ENCODE measurements around the gene CEP112.

The CEP112 gene

DNA sequence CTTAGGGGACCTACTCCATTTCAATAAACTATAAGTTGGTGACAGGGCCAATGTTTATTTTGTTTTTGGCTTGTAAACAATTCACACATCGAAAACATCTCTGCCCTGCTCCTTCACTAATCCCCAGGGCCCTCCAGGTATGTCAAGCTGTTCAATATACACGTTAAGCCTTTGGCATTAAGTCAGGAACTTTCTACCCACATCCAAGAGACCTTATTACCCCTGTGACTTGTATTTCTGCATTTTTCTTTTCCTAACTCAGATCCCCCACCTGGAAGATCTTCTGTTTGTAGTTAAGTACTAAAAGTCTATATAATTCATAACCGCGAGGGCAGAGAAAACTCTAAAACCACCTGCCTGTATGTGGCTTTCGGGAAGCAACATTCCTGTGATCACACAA lies 523.7 kb downstream of the CEP112 start:
- no peak for DNase-seq

DNA sequence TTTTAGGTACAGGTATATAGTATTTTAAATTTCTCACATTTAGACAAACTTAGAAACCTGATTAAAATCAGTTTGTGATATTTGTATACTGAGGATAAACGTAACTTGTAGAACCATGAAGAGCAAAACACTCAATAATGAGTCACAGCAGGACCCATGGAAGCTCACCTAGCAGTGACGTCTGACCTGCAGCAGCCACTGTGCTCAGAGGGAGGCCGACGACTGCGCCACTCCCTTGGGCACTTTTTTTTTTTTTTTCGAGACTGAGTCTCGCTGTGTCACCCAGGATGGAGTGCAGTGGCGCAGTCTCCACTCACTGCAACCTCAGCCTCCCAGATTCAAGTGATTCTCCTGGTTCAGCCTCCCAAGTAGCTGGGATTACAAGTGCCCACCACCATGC lies 524.3 kb downstream of the CEP112 start:
- no peak for DNase-seq

GRCh38 chr17:65666876-65667321 lies 525.0 kb downstream of the CEP112 start:
- no peak for DNase-seq

GRCh38 chr17:65665966-65666365 lies 526.0 kb downstream of the CEP112 start:
- no peak for DNase-seq

- no peak for DNase-seq
Measured at GRCh38 chr17:65664696-65665095, 527.2 kb downstream of the CEP112 start.

GRCh38 chr17:65664266-65664665 lies 527.7 kb downstream of the CEP112 start:
- no peak for DNase-seq

DNA sequence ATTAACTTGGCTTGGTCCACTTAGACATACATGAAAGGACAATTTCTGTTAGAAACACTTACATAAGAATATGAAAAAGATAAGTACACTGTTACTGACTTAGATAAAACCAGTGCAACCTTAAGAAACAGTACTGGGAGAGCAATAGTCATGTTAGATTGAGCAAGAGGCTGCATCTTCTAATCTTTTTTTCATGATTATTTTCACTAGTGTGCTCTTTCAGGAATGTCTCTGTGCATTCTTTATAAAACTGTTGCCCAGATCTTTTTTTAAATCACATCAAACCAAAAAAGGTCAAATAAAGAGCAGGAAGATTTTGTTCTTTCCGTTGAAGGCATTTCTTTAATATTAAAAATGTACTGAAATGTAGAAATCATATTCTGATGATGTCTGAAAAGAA lies 529.7 kb downstream of the CEP112 start:
- no peak for DNase-seq

- DNase-seq: no peak
Measured at GRCh38 chr17:65660947-65661346, 531.0 kb downstream of the CEP112 start.

- no peak for DNase-seq
Measured at GRCh38 chr17:65660078-65660477, 531.9 kb downstream of the CEP112 start.

- DNase-seq: no peak
Measured at GRCh38 chr17:65659512-65659911, 532.4 kb downstream of the CEP112 start.

GRCh38 chr17:65657251-65657828 lies 534.6 kb downstream of the CEP112 start:
- DNase-seq: no peak

- no peak for DNase-seq
Measured at GRCh38 chr17:65656390-65657250, 535.3 kb downstream of the CEP112 start.

DNA sequence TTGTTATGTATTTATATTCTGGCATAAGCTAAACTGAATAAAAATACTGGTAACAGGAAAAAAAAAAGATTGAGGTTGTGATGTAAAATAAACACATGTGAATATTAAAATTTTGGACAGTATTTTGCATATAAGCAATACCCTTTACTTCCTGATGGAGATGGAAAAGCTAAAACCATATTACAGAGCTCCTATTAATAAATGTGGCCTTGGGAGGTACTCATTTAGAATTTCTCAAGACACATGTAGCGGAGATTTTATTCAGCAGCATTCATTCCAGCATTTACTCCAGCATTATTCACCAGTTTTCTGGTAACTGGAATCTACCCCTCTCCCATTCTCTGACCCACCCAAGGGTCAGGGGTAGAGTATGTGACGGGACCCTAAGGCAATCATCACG lies 536.2 kb downstream of the CEP112 start:
- no peak for DNase-seq

GRCh38 chr17:65644545-65644944 lies 547.4 kb downstream of the CEP112 start:
- DNase-seq: no peak

GRCh38 chr17:65638221-65638975 lies 553.5 kb downstream of the CEP112 start:
- no peak for DNase-seq

GRCh38 chr17:65637786-65638185 lies 554.1 kb downstream of the CEP112 start:
- DNase-seq: no peak

DNA sequence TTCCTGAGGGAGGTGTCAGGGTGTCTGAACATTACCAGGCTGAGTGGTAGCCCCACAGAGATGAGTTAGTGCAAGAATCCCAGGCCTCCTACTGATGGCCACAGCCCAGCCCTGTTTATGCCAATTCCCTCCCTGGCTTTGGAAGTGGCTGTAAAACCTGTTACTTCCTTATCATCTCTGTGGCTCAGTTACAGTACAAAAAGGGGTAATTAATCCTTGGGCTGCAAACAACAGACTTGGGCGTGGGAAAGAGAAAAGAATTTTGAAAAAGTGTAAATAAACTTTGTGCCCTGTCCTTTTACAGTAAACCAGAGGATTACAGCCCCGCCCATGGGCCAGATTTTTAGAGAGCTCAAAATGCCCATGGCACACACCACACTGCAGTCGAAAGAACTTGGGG lies 557.4 kb downstream of the CEP112 start:
- no peak for DNase-seq

DNA sequence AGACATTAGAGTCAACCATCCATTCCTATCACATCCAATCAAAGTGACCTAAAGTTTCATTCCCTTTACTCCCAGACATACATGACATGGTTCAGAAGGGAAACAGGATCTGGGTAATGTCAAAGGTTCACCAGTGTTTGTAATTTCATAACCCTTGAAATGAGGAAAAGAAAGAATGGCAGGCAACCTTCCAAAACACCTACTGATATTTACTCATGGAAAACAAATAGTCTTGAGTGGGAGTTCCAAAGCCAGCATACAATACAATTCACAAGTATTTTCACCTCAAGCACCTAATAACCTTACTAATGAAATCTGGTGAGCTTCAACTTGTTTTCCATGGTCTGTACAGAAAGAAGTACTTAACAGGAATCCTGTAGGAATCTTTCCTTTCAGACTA lies 557.9 kb downstream of the CEP112 start:
- DNase-seq: no peak

GRCh38 chr17:65633146-65633881 lies 558.6 kb downstream of the CEP112 start:
- no peak for DNase-seq

GRCh38 chr17:65630502-65630901 lies 561.4 kb downstream of the CEP112 start:
- no peak for DNase-seq

DNA sequence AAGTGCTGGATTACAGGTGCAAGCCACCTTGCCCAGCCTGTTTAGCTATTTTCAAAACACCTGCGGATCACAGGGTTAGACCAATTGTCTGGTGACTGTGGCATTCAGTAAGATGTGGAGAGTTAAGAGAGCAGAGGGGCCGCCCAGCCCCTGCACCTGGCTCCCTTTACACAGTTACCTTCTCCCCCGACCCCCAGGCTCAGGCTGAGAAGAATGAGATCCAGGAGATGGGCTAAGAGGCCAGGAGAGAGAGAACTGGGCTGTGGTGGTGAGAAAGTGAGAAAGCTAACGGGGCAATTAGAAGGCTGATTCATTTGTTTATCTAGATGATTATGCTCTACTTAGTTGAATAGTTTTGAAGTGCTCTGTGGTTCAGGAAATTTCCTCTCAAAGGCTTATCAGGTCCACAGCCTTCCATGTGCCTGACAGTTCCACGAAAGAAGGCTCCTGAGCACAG lies 562.7 kb downstream of the CEP112 start:
- no peak for DNase-seq

- no peak for DNase-seq
Measured at GRCh38 chr17:65628644-65629036, 563.3 kb downstream of the CEP112 start.

Data from midbrain (tissue), 1 donor.